Fibroblast of lung (primary cell): Measurements from ENCODE around the gene DGKE. TPM values are rescaled to one million over a fixed set of nuclear protein-coding genes. Genes with fewer than 3 reads are reported as not detected.

Source experiments
- DNase-seq, 2 donors: peaks; one replicate each; pipeline versions ENCODE4 v3.0.0 to v3.0.0-alpha.2; 2010; ENCODE audit warnings: low read depth in 2 of 2
- H2AFZ ChIP-seq: 2 replicates; pipeline ENCODE4 v1.5.1; 2012; ENCODE audit warnings: low read length, control low read depth, inconsistent platforms
- H3K27ac ChIP-seq: 2 replicates; pipeline ENCODE4 v1.5.1; 2011; ENCODE audit warnings: low read length, control low read depth; ENCODE audit not compliant: insufficient read depth
- H3K27me3 ChIP-seq: 2 replicates; pipeline ENCODE4 v1.5.1; 2011; ENCODE audit warnings: mild to moderate bottlenecking, low read length; ENCODE audit not compliant: control insufficient read depth, insufficient read depth
- H3K36me3 ChIP-seq: 2 replicates; pipeline ENCODE4 v1.5.1; 2011; ENCODE audit warnings: low read length; ENCODE audit not compliant: control insufficient read depth, insufficient read depth
- H3K4me1 ChIP-seq: 2 replicates; pipeline ENCODE4 v1.5.1; 2011; ENCODE audit warnings: low read length; ENCODE audit not compliant: control insufficient read depth, insufficient read depth; ENCODE audit errors: extremely low read depth
- H3K4me2 ChIP-seq: 2 replicates; pipeline ENCODE4 v1.5.1; 2011; ENCODE audit warnings: low read length, control low read depth; ENCODE audit not compliant: insufficient read depth; ENCODE audit errors: extremely low read depth
- H3K4me3 ChIP-seq, 4 experiments: fragments of 200-600 bp in 1 of 4; sonication (generic) in 1 of 4; replicated peaks in 1 of 4; 2 replicates each; pipeline ENCODE4 v1.5.1; 2011 to 2016; ENCODE audit warnings: low read length in 4 of 4, low read depth in 3 of 4, mild to moderate bottlenecking in 3 of 4, control low read depth in 2 of 4, inconsistent platforms in 1 of 4, mixed read lengths in 1 of 4; ENCODE audit not compliant: insufficient read depth in 1 of 4; ENCODE audit errors: control extremely low read depth in 1 of 4
- H3K79me2 ChIP-seq: 2 replicates; pipeline ENCODE4 v1.5.1; 2012; ENCODE audit warnings: mild to moderate bottlenecking, low read length, inconsistent platforms; ENCODE audit not compliant: control insufficient read depth, insufficient read depth
- H3K9ac ChIP-seq: 2 replicates; pipeline ENCODE4 v1.5.1; 2011; ENCODE audit warnings: mild to moderate bottlenecking, low read length, control low read depth; ENCODE audit not compliant: insufficient read depth
- H3K9me3 ChIP-seq: 2 replicates; pipeline ENCODE4 v1.5.1; 2012; ENCODE audit warnings: low read depth, low read length; ENCODE audit not compliant: control insufficient read depth, insufficient read depth
- H4K20me1 ChIP-seq: 2 replicates; pipeline ENCODE4 v1.5.1; 2011; ENCODE audit warnings: low read length; ENCODE audit not compliant: control insufficient read depth, insufficient read depth; ENCODE audit errors: extremely low read depth
- EZH2 ChIP-seq: IDR thresholded peaks from 2 replicates; pipeline ENCODE4 v1.5.1; 2012; ENCODE audit warnings: low read length, control low read depth, mild to moderate bottlenecking; ENCODE audit errors: missing control alignments
- polyA plus RNA-seq, 2 donors: library from polyadenylated mRNA; depleted of rRNA in 1 of 2; stranded (reverse) in 1 of 2; unstranded in 1 of 2; fragments of >200 nt; gene quantifications; 2 replicates each; pipeline ENCODE4 v1.2.1, GENCODE V29; 2011 to 2012; ENCODE audit warnings: missing spikeins in 1 of 2
- total RNA-seq: library from RNA; depleted of rRNA; stranded (reverse); fragments of >200 nt; gene quantifications from 2 replicates; pipeline ENCODE4 v1.2.1, GENCODE V29; 2014
- TF ChIP-seq, protein P1 (sequence below), 2 donors: IDR thresholded peaks in 1 of 2; conservative IDR thresholded peaks in 1 of 2; 1 replicate in 1 of 2; 2 replicates in 1 of 2; pipeline ENCODE4 v1.5.1; 2011 to 2012; ENCODE audit warnings: low read length in 2 of 2, control low read depth in 1 of 2, inconsistent platforms in 1 of 2, low read depth in 1 of 2, mild to moderate bottlenecking in 1 of 2

The DGKE gene
- total and polyA plus RNA-seq, 2 donors (not counting 1 experiment from before 2014, with no cell fraction given): 2.5 to 6.4 TPM

GRCh38 chr17:56835264-56835585, 1.3 kb downstream of the DGKE start:
- no peak for TF ChIP-seq EZH2
- TF ChIP-seq, protein P1, sequence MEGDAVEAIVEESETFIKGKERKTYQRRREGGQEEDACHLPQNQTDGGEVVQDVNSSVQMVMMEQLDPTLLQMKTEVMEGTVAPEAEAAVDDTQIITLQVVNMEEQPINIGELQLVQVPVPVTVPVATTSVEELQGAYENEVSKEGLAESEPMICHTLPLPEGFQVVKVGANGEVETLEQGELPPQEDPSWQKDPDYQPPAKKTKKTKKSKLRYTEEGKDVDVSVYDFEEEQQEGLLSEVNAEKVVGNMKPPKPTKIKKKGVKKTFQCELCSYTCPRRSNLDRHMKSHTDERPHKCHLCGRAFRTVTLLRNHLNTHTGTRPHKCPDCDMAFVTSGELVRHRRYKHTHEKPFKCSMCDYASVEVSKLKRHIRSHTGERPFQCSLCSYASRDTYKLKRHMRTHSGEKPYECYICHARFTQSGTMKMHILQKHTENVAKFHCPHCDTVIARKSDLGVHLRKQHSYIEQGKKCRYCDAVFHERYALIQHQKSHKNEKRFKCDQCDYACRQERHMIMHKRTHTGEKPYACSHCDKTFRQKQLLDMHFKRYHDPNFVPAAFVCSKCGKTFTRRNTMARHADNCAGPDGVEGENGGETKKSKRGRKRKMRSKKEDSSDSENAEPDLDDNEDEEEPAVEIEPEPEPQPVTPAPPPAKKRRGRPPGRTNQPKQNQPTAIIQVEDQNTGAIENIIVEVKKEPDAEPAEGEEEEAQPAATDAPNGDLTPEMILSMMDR (conservative IDR thresholded peaks at IDR 0.05 in 1 of 2, IDR thresholded peaks at IDR 0.05 in 1 of 2; ENCODE audit: low read depth in 1 of 2, low read length in 2 of 2): no peak
- peaks cover 23% of the 10 kb centered on the region for H3K79me2 ChIP-seq
- peaks cover 11% of the 10 kb centered on the region for H3K4me1 ChIP-seq
- no peaks in the 10 kb centered on the region for H3K36me3 ChIP-seq
- H3K9ac ChIP-seq: no peak overlapping the region
- no peaks in the 10 kb centered on the region for H3K27me3 ChIP-seq
- peak overlapping the region; percentile 62 to 88 (median 76) for H3K4me3 ChIP-seq
- H3K4me2 ChIP-seq: peak overlapping the region; percentile 89
- no peaks in the 10 kb centered on the region for H4K20me1 ChIP-seq
- H3K9me3 ChIP-seq: no peaks in the 10 kb centered on the region
- H2AFZ ChIP-seq: peak overlapping the region; percentile 69
- DNase-seq: peak in 1 of 2 donors; percentile 4
- peak overlapping the region; percentile 91 for H3K27ac ChIP-seq

GRCh38 chr17:56838687-56839086, 4.7 kb downstream of the DGKE start:
- Histone ChIP-seq H2AFZ (no peak overlapping the region), H3K27me3 (no peaks in the 10 kb centered on the region), H3K4me3 (no peak overlapping the region), H4K20me1 (no peaks in the 10 kb centered on the region), H3K79me2 (peaks cover 7% of the 10 kb centered on the region), H3K4me1 (peaks cover 7% of the 10 kb centered on the region), H3K4me2 (no peak overlapping the region), H3K9ac (no peak overlapping the region), H3K9me3 (no peaks in the 10 kb centered on the region), H3K36me3 (no peaks in the 10 kb centered on the region), H3K27ac (no peak overlapping the region)
- TF ChIP-seq EZH2: no peak
- TF ChIP-seq, protein P1 (conservative IDR thresholded peaks at IDR 0.05 in 1 of 2, IDR thresholded peaks at IDR 0.05 in 1 of 2; ENCODE audit: low read depth in 1 of 2, low read length in 2 of 2): no peak
- DNase-seq: no peak

DNA sequence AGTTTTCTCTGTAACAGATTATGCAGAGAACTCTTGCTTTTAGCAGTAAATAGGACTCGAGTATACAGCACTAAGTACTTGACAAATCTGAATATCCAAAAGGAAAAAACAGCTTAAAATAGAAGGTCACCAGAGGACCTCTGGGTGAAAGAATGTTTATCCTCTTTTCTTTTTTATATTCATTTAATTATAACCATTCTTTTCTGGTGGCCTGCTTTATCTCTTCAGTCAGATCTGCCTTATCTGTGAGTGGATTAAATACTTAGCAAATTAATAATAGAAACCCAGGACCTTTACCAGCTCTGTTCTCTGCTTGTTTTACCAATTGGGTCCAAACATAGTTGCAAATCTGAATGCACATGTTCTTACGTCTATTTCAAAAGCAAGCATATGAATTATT, 8.6 kb downstream of the DGKE start:
- H3K79me2 ChIP-seq: no peaks in the 10 kb centered on the region
- no peak overlapping the region for H3K9ac ChIP-seq
- no peak for TF ChIP-seq EZH2
- TF ChIP-seq, protein P1 (conservative IDR thresholded peaks at IDR 0.05 in 1 of 2, IDR thresholded peaks at IDR 0.05 in 1 of 2; ENCODE audit: low read depth in 1 of 2, low read length in 2 of 2): no peak
- no peak overlapping the region for H3K4me2 ChIP-seq
- no peaks in the 10 kb centered on the region for H3K9me3 ChIP-seq
- H3K4me3 ChIP-seq: no peak overlapping the region
- H4K20me1 ChIP-seq: no peaks in the 10 kb centered on the region
- no peak for DNase-seq
- H3K4me1 ChIP-seq: no peaks in the 10 kb centered on the region
- no peak overlapping the region for H3K27ac ChIP-seq
- H2AFZ ChIP-seq: no peak overlapping the region
- no peaks in the 10 kb centered on the region for H3K36me3 ChIP-seq
- H3K27me3 ChIP-seq: no peaks in the 10 kb centered on the region
